Astrocyte (in vitro differentiated cells and primary cell): ENCODE measurements around the gene CRYBA2. TPM values are rescaled to one million over a fixed set of nuclear protein-coding genes. Genes with fewer than 3 reads are reported as not detected.

Experiments
- DNase-seq: peaks from one replicate; pipeline ENCODE4 v3.0.0-alpha.2; 2010; ENCODE audit warnings: low read depth
- FAIRE-seq: peaks from 2 replicates; lab custom pipeline; 2011; peaks lifted over from hg19 to GRCh38; lab: Jason Lieb, UNC
- H2AFZ ChIP-seq: 2 replicates; pipeline ENCODE4 v1.6.0; 2012; ENCODE audit warnings: low read depth, low read length, inconsistent platforms
- H3K27ac ChIP-seq: 2 replicates; pipeline ENCODE4 v1.5.1; 2011; ENCODE audit warnings: low read depth, low read length, inconsistent platforms
- H3K27me3 ChIP-seq: 2 replicates; pipeline ENCODE4 v1.6.0; 2011; ENCODE audit warnings: low read length, inconsistent platforms; ENCODE audit not compliant: insufficient read depth
- H3K36me3 ChIP-seq: 2 replicates; pipeline ENCODE4 v1.5.1; 2011; ENCODE audit warnings: low read length, inconsistent platforms; ENCODE audit not compliant: insufficient read depth
- H3K4me1 ChIP-seq: 2 replicates; pipeline ENCODE4 v1.5.1; 2011; ENCODE audit warnings: low read length, inconsistent platforms; ENCODE audit not compliant: insufficient read depth
- H3K4me2 ChIP-seq: 2 replicates; pipeline ENCODE4 v1.6.0; 2012; ENCODE audit warnings: low read length, inconsistent platforms
- H3K4me3 ChIP-seq: 2 replicates; pipeline ENCODE4 v1.5.1; 2011; ENCODE audit warnings: low read depth, mild to moderate bottlenecking, low read length, inconsistent platforms; ENCODE audit not compliant: insufficient read depth
- H3K79me2 ChIP-seq: 2 replicates; pipeline ENCODE4 v1.6.0; 2012; ENCODE audit warnings: mild to moderate bottlenecking, low read length, inconsistent platforms; ENCODE audit not compliant: insufficient read depth
- H3K9ac ChIP-seq: 2 replicates; pipeline ENCODE4 v1.6.0; 2012; ENCODE audit warnings: mild to moderate bottlenecking, low read length, inconsistent platforms
- H3K9me3 ChIP-seq: 2 replicates; pipeline ENCODE4 v1.5.1; 2012; ENCODE audit warnings: low read depth, mild to moderate bottlenecking, low read length, inconsistent platforms; ENCODE audit not compliant: insufficient read depth
- H4K20me1 ChIP-seq: 2 replicates; pipeline ENCODE4 v1.6.0; 2012; ENCODE audit warnings: low read length, inconsistent platforms; ENCODE audit not compliant: insufficient read depth
- H3K27ac Mint-ChIP-seq: one replicate; pipeline ENCODE4 v1.8.0; 2021; ENCODE audit warnings: mild to moderate bottlenecking, mixed read lengths; ENCODE audit not compliant: unreplicated experiment
- H3K27me3 Mint-ChIP-seq: one replicate; pipeline ENCODE4 v1.8.0; 2021; ENCODE audit warnings: low read depth, mixed read lengths; ENCODE audit not compliant: unreplicated experiment
- H3K36me3 Mint-ChIP-seq: one replicate; pipeline ENCODE4 v1.8.0; 2021; ENCODE audit warnings: low read depth, mixed read lengths; ENCODE audit not compliant: unreplicated experiment
- H3K4me1 Mint-ChIP-seq: one replicate; pipeline ENCODE4 v1.8.0; 2021; ENCODE audit warnings: low read depth, mixed read lengths; ENCODE audit not compliant: unreplicated experiment
- H3K4me3 Mint-ChIP-seq: one replicate; pipeline ENCODE4 v1.8.0; 2021; ENCODE audit warnings: mild to moderate bottlenecking, moderate library complexity, mixed read lengths; ENCODE audit not compliant: unreplicated experiment
- H3K9me3 Mint-ChIP-seq: one replicate; pipeline ENCODE4 v1.8.0; 2021; ENCODE audit warnings: mild to moderate bottlenecking, mixed read lengths; ENCODE audit not compliant: unreplicated experiment
- CTCF ChIP-seq: IDR thresholded peaks from 2 replicates; pipeline ENCODE4 v1.5.1; 2011; ENCODE audit warnings: low read depth, mild to moderate bottlenecking, inconsistent platforms, low read length, moderate library complexity; ENCODE audit not compliant: insufficient read depth
- EZH2 ChIP-seq: IDR thresholded peaks from 2 replicates; pipeline ENCODE4 v1.6.1; 2012; ENCODE audit warnings: mild to moderate bottlenecking, low read length, inconsistent platforms; ENCODE audit not compliant: insufficient read depth
- total RNA-seq: library from RNA; stranded (reverse); gene quantifications from 2 replicates; pipeline ENCODE4 v1.2.1, GENCODE V29; 2021

Gene CRYBA2
- total RNA-seq, 1 donor from 2014 or later = not detected

GRCh38 chr2:219026946-219027345 lies 33.7 kb upstream of the CRYBA2 start:
- H3K79me2 ChIP-seq = no peaks in the 10 kb centered on the region
- H2AFZ ChIP-seq = no peak overlapping the region
- peaks cover 65% of the 10 kb centered on the region for H3K27me3 Mint-ChIP-seq
- H3K4me3 ChIP-seq = no peak overlapping the region
- H3K4me1 Mint-ChIP-seq = no peaks in the 10 kb centered on the region
- H3K9ac ChIP-seq = no peak overlapping the region
- FAIRE-seq (no peak), DNase-seq (no peak)
- peaks cover 8% of the 10 kb centered on the region for H3K27me3 ChIP-seq
- no peaks in the 10 kb centered on the region for H3K9me3 Mint-ChIP-seq
- H3K27ac Mint-ChIP-seq = no peak overlapping the region
- no peak overlapping the region for H3K4me3 Mint-ChIP-seq
- H3K9me3 ChIP-seq = no peaks in the 10 kb centered on the region
- H3K4me2 ChIP-seq = no peak overlapping the region
- TF ChIP-seq EZH2 (no peak), CTCF (no peak)
- no peaks in the 10 kb centered on the region for H3K4me1 ChIP-seq
- no peak overlapping the region for H3K27ac ChIP-seq
- H4K20me1 ChIP-seq = no peaks in the 10 kb centered on the region
- H3K36me3 Mint-ChIP-seq = no peaks in the 10 kb centered on the region
- H3K36me3 ChIP-seq = no peaks in the 10 kb centered on the region

DNA sequence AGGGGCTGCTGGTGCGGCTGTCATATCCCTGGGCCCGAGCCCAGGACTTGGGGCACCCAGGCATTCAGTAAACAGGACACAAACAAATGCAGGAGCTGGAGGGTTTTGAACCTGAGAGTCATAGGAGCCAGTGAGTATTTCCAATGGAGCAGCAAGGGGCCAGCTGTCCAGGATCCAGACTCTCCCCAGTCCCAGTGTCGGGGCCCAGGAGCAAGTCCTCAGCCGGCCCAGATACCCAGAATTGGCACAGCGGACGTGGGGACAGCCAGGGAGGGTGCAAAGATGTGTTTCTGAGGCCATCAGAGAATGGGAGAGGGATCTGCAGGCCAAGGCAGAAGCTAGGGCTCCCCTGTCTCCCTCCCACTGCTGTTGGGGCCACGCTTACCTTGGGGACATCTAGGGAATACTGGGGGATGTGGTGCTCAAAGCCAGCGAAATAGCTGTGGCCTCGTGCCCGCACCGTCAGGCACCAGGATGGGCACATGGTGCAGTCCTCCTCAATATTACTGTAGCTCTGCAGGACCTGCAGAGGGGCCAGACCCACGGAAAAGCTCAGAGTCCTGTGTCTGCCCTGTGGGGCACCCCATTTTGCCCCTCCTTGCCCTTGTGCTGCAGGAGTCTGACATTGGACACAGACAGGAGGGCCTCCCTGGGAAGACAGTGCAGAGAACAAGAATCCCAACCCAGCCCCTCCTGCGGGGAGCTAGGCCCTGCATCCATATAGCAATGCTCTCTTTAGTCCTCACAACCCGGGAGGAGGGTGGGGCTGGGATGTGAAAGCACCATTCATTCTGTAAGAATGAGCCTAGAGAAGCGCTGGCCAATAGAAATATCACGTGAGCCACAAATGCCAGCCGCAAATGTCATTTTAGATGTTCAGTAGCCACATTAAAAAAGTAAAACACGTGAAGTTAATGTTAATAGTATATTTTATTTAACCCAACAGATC lies 32.7 kb upstream of the CRYBA2 start:
- Histone ChIP-seq H3K27ac (no peak overlapping the region), H4K20me1 (no peaks in the 10 kb centered on the region), H3K9ac (no peak overlapping the region), H3K4me3 (no peak overlapping the region), H3K4me1 (no peaks in the 10 kb centered on the region), H3K9me3 (no peaks in the 10 kb centered on the region), H3K36me3 (no peaks in the 10 kb centered on the region), H3K79me2 (no peaks in the 10 kb centered on the region), H3K4me2 (no peak overlapping the region), H3K27me3 (peaks cover 8% of the 10 kb centered on the region), H2AFZ (no peak overlapping the region)
- no peak for FAIRE-seq
- Mint-ChIP-seq H3K4me1 (no peaks in the 10 kb centered on the region), H3K36me3 (no peaks in the 10 kb centered on the region), H3K27ac (no peak overlapping the region), H3K4me3 (no peak overlapping the region), H3K27me3 (peaks cover 61% of the 10 kb centered on the region), H3K9me3 (no peaks in the 10 kb centered on the region)
- DNase-seq = no peak
- TF ChIP-seq CTCF = no peak
- TF ChIP-seq EZH2 = no peak

DNA sequence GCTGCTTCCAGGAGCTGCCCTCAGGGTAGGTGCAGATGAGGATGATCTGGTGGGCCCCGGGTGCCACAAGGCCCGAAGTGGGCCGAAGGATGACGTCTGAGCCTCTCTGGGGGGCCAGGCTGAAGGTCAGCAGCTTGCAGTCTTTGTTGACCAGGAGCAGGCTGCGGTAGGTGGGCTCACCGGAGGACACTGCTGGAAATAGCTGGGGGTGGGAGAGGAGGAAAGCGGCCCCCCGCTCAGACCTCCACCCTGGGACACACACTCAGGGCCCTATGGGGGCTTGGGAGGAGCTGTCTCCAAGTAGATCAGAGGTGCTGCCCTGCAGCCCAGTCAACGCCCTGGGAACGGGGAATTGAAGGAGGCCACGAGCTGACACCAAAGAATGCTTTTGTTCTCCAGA lies 30.8 kb upstream of the CRYBA2 start:
- H3K27ac Mint-ChIP-seq = no peak overlapping the region
- Histone ChIP-seq H3K9me3 (no peaks in the 10 kb centered on the region), H3K4me1 (no peaks in the 10 kb centered on the region), H3K27ac (no peak overlapping the region), H3K9ac (no peak overlapping the region), H3K79me2 (no peaks in the 10 kb centered on the region), H3K4me3 (no peak overlapping the region), H4K20me1 (no peaks in the 10 kb centered on the region), H3K4me2 (no peak overlapping the region), H2AFZ (no peak overlapping the region), H3K36me3 (no peaks in the 10 kb centered on the region), H3K27me3 (peaks cover 10% of the 10 kb centered on the region)
- H3K27me3 Mint-ChIP-seq = peaks cover 73% of the 10 kb centered on the region
- DNase-seq = no peak
- H3K9me3 Mint-ChIP-seq = no peaks in the 10 kb centered on the region
- H3K4me1 Mint-ChIP-seq = no peaks in the 10 kb centered on the region
- no peak for TF ChIP-seq EZH2
- TF ChIP-seq CTCF = no peak
- no peak for FAIRE-seq
- H3K4me3 Mint-ChIP-seq = no peak overlapping the region
- H3K36me3 Mint-ChIP-seq = no peaks in the 10 kb centered on the region
